HG02885 (cell line): ENCODE measurements around the gene CNOT2.
"Not testable (repeated sequence)": the region's sequence is repeated elsewhere in the genome, so short reads cannot be mapped to it uniquely, and the experiment has no call there.

ENCODE experiments used
- ATAC-seq: cut with Tn5 transposase; IDR thresholded peaks from one replicate; pipeline ENCODE4 v1.9.1; 2021; ENCODE audit warnings: mild to moderate bottlenecking; ENCODE audit not compliant: unreplicated experiment, poor library complexity

The CNOT2 gene

GRCh38 chr12:70359458-70360197, 116.4 kb downstream of the CNOT2 start:
- ATAC-seq, result no peak

DNA sequence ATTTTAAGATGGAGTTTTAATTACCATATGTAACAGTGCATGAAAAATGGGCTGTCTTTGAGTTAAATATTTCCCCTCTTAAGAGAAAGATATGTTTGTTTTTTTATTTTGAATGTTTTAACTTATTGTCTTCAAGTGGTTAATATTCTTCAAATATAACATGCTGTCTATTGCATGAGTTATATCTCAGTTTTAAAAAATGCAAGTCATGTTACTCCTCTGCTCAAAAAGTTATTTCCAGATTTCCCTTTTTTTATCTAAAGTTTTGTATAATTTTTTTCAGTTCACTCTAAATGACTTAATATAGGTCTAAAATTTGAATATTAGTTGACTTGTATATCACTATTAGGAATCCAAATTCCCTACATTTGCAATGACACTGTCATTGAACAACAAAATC, 117.0 kb downstream of the CNOT2 start:
- no peak for ATAC-seq

GRCh38 chr12:70364695-70365397, 121.6 kb downstream of the CNOT2 start:
- no peak for ATAC-seq

- ATAC-seq, result no peak
Measured at GRCh38 chr12:70365398-70365647, 122.1 kb downstream of the CNOT2 start.

GRCh38 chr12:70365648-70366518, 122.7 kb downstream of the CNOT2 start, which contains the start of gene KCNMB4:
TSS of gene KCNMB4 (plus strand) at chr12:70366290. CDS start at chr12:70366735, 445 bp downstream.
- ATAC-seq, result peak; percentile 82

- ATAC-seq, result peak; percentile 49
Measured at GRCh38 chr12:70366581-70367257, 123.5 kb downstream of the CNOT2 start.

GRCh38 chr12:70367258-70368141, 124.3 kb downstream of the CNOT2 start:
- no peak for ATAC-seq

DNA sequence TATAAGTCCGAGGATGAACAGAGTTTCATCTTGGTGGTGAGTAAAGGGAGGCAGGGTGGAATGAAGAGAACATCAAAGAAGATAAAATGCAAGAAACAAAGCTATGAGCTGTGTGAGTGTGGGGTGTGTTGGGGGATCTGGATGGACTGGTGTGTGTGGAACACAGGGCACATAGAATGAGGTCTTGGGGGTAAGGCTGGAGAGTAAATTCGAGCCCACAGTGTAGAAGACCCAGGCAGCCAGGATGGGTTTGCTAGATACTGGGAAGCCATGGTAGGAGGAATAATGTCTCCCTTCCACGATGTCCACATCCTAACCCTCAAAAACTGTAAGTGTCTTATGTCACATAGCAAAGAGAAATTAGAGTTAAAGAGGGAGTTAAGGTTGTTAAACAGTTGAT, 129.6 kb downstream of the CNOT2 start:
- ATAC-seq, result no peak

GRCh38 chr12:70379846-70380245, 136.6 kb downstream of the CNOT2 start:
- ATAC-seq, result no peak

- no peak for ATAC-seq
Measured at GRCh38 chr12:70383484-70383883, 140.3 kb downstream of the CNOT2 start.

- ATAC-seq, result no peak
Measured at GRCh38 chr12:70383886-70384285, 140.7 kb downstream of the CNOT2 start.

- ATAC-seq, result no peak
Measured at GRCh38 chr12:70386771-70387170, 143.5 kb downstream of the CNOT2 start.

GRCh38 chr12:70389678-70390077, 146.4 kb downstream of the CNOT2 start:
- ATAC-seq, result no peak

GRCh38 chr12:70392631-70393030, 149.4 kb downstream of the CNOT2 start:
- ATAC-seq, result not testable (repeated sequence)

DNA sequence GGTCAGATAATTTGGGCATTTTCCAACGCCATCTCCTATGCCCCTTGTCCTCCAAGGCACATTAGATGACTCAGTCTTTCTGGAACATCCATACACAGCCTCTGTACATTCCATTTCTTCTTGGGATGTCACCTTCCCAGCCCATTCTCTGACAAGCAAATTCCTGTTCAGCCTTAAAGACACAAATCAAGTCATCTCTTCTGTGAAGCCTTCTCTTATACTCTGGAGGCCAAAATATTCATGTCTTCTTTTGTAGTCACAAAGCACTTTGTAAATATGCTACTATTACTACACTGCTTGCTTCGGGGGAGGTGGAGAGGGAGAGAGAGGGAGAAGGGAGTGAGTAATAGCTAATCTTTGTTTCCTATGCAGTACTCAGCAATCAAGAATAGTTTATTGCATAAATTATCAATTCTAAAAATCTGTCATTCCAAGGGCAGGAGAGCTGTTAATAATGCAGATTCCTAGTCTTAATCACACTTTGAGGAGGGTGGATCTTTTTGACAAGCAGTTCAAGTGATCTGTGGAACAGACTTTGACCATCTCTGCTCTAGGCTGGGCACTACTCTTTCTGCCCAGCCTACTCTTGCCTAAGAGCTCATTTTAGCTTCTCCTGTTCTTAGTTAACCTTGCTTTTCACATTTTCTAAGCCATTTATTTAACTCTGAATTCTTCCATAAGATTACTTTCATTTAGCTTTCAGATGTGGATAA, 150.7 kb downstream of the CNOT2 start:
- ATAC-seq, result no peak

DNA sequence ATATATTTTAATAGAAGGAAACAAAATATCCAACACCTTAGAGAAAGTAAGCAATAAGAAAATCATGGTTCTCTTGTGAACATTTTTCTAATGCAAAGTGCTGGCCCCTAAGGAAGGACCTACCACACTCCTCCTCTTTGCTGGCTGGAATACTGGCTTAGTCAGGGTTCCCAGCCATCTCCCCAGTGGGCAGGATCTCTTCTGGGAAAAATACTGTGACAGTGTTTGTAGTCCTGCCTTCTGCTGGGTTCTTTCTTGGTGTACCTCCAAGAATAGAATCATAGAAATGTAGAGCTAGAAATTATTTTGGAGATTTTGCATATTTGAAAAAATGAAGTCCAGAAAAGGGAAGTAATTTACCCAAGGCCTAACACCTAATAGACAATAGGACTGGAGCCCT, 154.8 kb downstream of the CNOT2 start:
- no peak for ATAC-seq

GRCh38 chr12:70398862-70399261, 155.6 kb downstream of the CNOT2 start:
- ATAC-seq, result no peak

DNA sequence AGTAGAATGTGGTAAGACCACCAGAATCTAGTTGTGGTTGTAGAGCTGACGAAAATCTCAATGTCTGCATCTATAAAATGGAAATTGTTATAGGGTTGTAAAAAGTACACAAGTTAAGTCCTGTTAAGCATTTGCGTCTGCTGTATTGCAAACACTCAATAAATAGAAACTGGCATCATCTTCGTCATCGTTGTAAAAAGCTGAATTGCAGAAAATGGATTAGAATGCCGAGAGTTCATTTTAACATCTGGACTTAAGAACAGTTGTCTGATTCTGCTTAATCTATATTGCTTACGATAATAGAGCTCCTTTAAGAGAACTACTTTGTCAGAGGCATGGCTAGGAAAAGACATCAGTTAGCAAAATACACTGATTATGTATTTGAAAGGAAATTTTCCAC, 156.1 kb downstream of the CNOT2 start:
- no peak for ATAC-seq

GRCh38 chr12:70400124-70400523, 156.9 kb downstream of the CNOT2 start:
- ATAC-seq, result no peak
